ENCODE data around the gene SMYD3. TPM values are rescaled to one million over a fixed set of nuclear protein-coding genes. Genes with fewer than 3 reads are reported as not detected.

SMYD3 gene
- total RNA-seq, 3 donors from 2014 or later: 16.3 to 18.0 (median 16.4) TPM

DNA sequence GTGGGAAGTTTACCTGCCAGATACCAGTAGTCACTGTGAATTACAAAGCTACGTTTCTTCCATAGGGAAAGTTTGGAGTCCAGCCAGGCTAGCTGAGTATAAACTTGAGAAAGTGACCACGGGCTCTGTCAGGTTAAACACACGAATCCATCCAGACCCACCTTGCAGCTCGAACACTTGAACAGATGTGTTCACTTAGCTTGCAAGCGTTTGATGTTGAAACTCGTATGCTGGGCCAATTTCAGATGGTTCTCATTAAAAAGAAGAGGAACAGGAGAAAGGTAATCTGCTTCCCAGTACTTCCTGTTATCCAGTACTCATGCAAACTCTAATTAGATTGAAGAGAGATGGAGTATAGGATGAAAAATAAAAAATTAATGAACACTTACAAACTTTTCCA is 636.4 kb downstream of the SMYD3 start:
- Histone ChIP-seq H3K4me1 (ENCODE audit: low read depth) (no peaks in the 10 kb centered on the region), H3K4me3 (no peak overlapping the region), H3K36me3 (ENCODE audit: low read depth) (no peaks in the 10 kb centered on the region), H3K9me3 (no peaks in the 10 kb centered on the region)
- ATAC-seq (no peak), DNase-seq (no peak)
- TF ChIP-seq, protein P1, sequence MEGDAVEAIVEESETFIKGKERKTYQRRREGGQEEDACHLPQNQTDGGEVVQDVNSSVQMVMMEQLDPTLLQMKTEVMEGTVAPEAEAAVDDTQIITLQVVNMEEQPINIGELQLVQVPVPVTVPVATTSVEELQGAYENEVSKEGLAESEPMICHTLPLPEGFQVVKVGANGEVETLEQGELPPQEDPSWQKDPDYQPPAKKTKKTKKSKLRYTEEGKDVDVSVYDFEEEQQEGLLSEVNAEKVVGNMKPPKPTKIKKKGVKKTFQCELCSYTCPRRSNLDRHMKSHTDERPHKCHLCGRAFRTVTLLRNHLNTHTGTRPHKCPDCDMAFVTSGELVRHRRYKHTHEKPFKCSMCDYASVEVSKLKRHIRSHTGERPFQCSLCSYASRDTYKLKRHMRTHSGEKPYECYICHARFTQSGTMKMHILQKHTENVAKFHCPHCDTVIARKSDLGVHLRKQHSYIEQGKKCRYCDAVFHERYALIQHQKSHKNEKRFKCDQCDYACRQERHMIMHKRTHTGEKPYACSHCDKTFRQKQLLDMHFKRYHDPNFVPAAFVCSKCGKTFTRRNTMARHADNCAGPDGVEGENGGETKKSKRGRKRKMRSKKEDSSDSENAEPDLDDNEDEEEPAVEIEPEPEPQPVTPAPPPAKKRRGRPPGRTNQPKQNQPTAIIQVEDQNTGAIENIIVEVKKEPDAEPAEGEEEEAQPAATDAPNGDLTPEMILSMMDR (IDR thresholded peaks at IDR 0.05): no peak
- intact Hi-C loops (cut with DNase I, micrococcal nuclease): loop anchor here in 1 of 2 donors (10.0 kb wide), 1 partner anchor 134 kb away; no protein-coding TSS in a partner anchor

DNA sequence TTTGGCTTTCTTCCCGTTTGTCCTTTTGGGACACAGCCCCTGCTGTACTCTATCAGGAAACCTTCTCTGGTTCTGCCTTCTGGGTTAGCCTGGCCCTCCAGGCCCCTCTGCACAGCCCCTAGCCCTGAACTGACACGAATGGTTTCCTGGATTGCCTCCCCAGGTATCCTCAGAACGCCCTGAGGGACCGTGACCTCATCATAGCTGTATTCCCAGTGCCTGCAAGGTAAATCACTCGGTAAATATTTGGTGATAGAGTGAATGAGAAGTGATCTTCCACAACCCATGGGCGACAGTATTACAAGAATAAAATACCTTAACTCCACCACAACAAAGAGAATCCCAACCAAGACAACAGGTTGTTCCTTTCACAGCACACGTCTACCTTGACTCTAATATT is 637.2 kb downstream of the SMYD3 start:
- Histone ChIP-seq H3K4me1 (ENCODE audit: low read depth) (no peaks in the 10 kb centered on the region), H3K36me3 (ENCODE audit: low read depth) (no peaks in the 10 kb centered on the region), H3K4me3 (no peak overlapping the region), H3K9me3 (no peaks in the 10 kb centered on the region)
- DNase-seq (no peak), ATAC-seq (no peak)
- intact Hi-C loops (cut with DNase I, micrococcal nuclease): loop anchor here in 1 of 2 donors (10.0 kb wide), 1 partner anchor 135 kb away; no protein-coding TSS in a partner anchor
- TF ChIP-seq, protein P1 (IDR thresholded peaks at IDR 0.05): no peak

DNA sequence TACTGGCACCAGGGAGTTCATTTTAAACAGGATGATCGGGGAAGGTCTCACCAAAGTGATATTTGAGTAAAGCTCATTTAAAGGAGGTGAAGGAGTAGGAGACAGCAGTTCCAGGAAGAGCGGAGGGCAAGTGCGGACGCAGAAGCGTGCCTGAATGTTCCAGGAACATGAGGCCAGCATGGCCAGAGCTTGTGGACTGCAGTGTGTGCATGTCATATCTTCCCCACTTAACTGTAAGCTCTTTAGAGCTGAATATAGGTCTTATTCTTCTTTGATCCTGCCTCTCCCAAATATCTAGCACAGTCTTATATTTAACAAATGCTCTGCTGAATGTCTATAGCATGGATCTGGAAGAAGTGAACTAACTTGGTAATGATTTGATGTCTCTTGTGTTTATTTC is 639.3 kb downstream of the SMYD3 start:
- Histone ChIP-seq H3K4me3 (no peak overlapping the region), H3K9me3 (no peaks in the 10 kb centered on the region), H3K4me1 (ENCODE audit: low read depth) (no peaks in the 10 kb centered on the region), H3K36me3 (ENCODE audit: low read depth) (no peaks in the 10 kb centered on the region)
- ATAC-seq (no peak), DNase-seq (no peak)
- TF ChIP-seq, protein P1 (IDR thresholded peaks at IDR 0.05): no peak
- intact Hi-C loops (cut with DNase I, micrococcal nuclease): no loop called here

DNA sequence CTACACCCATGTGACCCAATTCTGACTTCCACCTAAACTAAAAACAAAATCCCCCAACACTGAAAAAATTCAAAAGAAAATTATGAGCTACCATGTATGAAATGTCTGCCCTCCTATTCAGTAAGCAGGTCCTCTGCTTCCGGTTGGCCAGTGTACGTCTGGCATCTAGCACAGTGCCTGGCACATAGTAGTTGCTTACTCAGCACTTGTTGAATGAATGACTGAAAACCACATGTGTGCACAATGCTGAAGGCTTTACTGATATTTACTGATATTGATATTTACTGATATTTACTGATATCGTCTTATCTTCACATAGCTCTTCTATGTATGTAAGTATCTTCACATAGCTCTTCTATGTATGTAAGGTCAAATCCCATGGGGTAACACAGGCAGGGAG is 642.2 kb downstream of the SMYD3 start:
- TF ChIP-seq, protein P1 (IDR thresholded peaks at IDR 0.05): no peak
- no peaks in the 10 kb centered on the region for H3K36me3 ChIP-seq (ENCODE audit: low read depth)
- no peak for ATAC-seq
- intact Hi-C loops (cut with DNase I, micrococcal nuclease): no loop called here
- no peaks in the 10 kb centered on the region for H3K4me1 ChIP-seq (ENCODE audit: low read depth)
- no peak overlapping the region for H3K4me3 ChIP-seq
- no peak for DNase-seq
- no peaks in the 10 kb centered on the region for H3K9me3 ChIP-seq

DNA sequence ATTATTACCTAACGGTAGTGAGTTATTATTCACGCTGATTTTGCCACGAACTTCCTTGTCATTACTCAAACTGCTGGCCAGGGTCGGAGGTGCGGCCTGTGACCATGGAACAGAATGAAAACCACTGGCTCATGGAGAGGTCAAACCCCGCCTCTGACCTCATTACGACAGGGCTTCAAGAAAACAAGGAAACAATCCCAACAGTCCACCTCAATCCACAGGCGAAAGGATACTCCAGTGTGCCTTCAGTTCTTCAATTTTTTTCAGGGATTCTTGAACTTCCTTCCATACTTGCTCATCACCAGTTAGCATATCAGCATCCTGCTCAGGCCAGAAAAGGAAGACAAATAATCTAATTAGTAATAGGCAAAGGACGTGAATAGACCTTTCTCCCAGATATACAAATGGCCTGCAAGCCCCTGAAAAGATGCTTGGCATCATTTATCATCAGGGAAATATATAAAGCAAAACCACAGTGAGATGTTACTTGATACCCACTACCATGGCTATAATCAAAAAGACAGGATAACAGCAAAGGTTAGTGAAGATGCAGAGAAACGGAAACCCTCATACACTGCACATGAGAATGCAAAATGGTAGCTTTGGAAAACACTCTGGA is 643.4 kb downstream of the SMYD3 start:
- Histone ChIP-seq H3K36me3 (ENCODE audit: low read depth) (no peaks in the 10 kb centered on the region), H3K4me3 (no peak overlapping the region), H3K4me1 (ENCODE audit: low read depth) (no peaks in the 10 kb centered on the region), H3K9me3 (no peaks in the 10 kb centered on the region)
- ATAC-seq (no peak), DNase-seq (no peak)
- intact Hi-C loops (cut with DNase I, micrococcal nuclease): no loop called here
- TF ChIP-seq, protein P1 (IDR thresholded peaks at IDR 0.05): no peak

Measured in mucosa of descending colon (tissue), 3 donors.